SK-N-SH treated with all-trans-retinoic acid at 6 μM for 48 hours (cell line): ENCODE results near the gene CDK3.

Source experiments
- ATAC-seq: fragments of 200-7000 bp; cut with Tn5 transposase; 3 replicates; pipeline ENCODE4 v1.9.1; 2020; ENCODE audit warnings: mild to moderate bottlenecking, moderate library complexity
- ARNTL ChIP-seq: fragments of 450-650 bp; formaldehyde crosslinking; IDR thresholded peaks from 2 replicates; pipeline ENCODE4 v1.5.0; 2020; ENCODE audit warnings: low read depth, mild to moderate bottlenecking, moderate library complexity, borderline replicate concordance
- BACH2 ChIP-seq: fragments of 250-450 bp; sonication (Bioruptor Pico); IDR thresholded peaks from 2 replicates; pipeline ENCODE4 v1.9.0; 2021; ENCODE audit warnings: mild to moderate bottlenecking, borderline replicate concordance
- CSDC2 ChIP-seq: fragments of 250-450 bp; sonication (Bioruptor Pico); IDR thresholded peaks from 2 replicates; pipeline ENCODE4 v1.5.0; 2020; ENCODE audit warnings: mild to moderate bottlenecking, moderate library complexity
- ESRRG ChIP-seq: fragments of 250-450 bp; sonication (Bioruptor Pico); IDR thresholded peaks from 2 replicates; pipeline ENCODE4 v1.6.1; 2021; ENCODE audit warnings: mild to moderate bottlenecking
- GLIS3 ChIP-seq: fragments of 250-450 bp; sonication (Bioruptor Pico); IDR thresholded peaks from 2 replicates; pipeline ENCODE4 v1.5.0; 2020; ENCODE audit warnings: mild to moderate bottlenecking, moderate library complexity
- ISL1 ChIP-seq: fragments of 250-450 bp; sonication (Bioruptor Pico); IDR thresholded peaks from 2 replicates; pipeline ENCODE4 v2.1.2; 2022; ENCODE audit warnings: mild to moderate bottlenecking, moderate library complexity
- OSR1 ChIP-seq: fragments of 250-450 bp; sonication (Bioruptor Pico); IDR thresholded peaks from 2 replicates; pipeline ENCODE4 v1.8.0; 2022; ENCODE audit warnings: moderate library complexity, mild to moderate bottlenecking, inconsistent platforms
- PPARA ChIP-seq: fragments of 250-450 bp; sonication (Bioruptor Pico); IDR thresholded peaks from 2 replicates; pipeline ENCODE4 v1.5.0; 2020; ENCODE audit warnings: mild to moderate bottlenecking, borderline replicate concordance
- RARB ChIP-seq: fragments of 250-450 bp; sonication (Bioruptor Pico); IDR thresholded peaks from 2 replicates; pipeline ENCODE4 v1.8.0; 2021; ENCODE audit warnings: mild to moderate bottlenecking, moderate library complexity
- SNAI2 ChIP-seq: fragments of 250-450 bp; sonication (Bioruptor Pico); IDR thresholded peaks from 2 replicates; pipeline ENCODE4 v1.5.0; 2020; ENCODE audit warnings: mild to moderate bottlenecking, moderate library complexity
- TCF4 ChIP-seq: fragments of 250-450 bp; sonication (Bioruptor Pico); IDR thresholded peaks from 2 replicates; pipeline ENCODE4 v1.8.0; 2021; ENCODE audit warnings: mild to moderate bottlenecking, moderate library complexity, borderline replicate concordance
- ZFP3 ChIP-seq: fragments of 250-450 bp; sonication (Bioruptor Pico); IDR thresholded peaks from 2 replicates; pipeline ENCODE4 v1.5.0; 2020; ENCODE audit warnings: mild to moderate bottlenecking, moderate library complexity
- ZFP30 ChIP-seq: fragments of 450-650 bp; formaldehyde crosslinking; IDR thresholded peaks from 2 replicates; pipeline ENCODE4 v1.5.0; 2022; ENCODE audit warnings: mild to moderate bottlenecking, moderate library complexity
- ZNF565 ChIP-seq: fragments of 450-650 bp; formaldehyde crosslinking; conservative IDR thresholded peaks from 2 replicates; pipeline ENCODE4 v1.5.0; 2020; ENCODE audit warnings: low read depth, mild to moderate bottlenecking, moderate library complexity
- ZNF70 ChIP-seq: fragments of 450-650 bp; formaldehyde crosslinking; IDR thresholded peaks from 2 replicates; pipeline ENCODE4 v1.5.0; 2020; ENCODE audit warnings: mild to moderate bottlenecking, moderate library complexity
- ZNF8 ChIP-seq: fragments of 450-650 bp; formaldehyde crosslinking; IDR thresholded peaks from 2 replicates; pipeline ENCODE4 v1.5.0; 2020; ENCODE audit warnings: mild to moderate bottlenecking, moderate library complexity
- TF ChIP-seq, protein P1 (sequence below): fragments of 250-450 bp; sonication (Bioruptor Pico); IDR thresholded peaks from 2 replicates; pipeline ENCODE4 v1.5.0; 2020; ENCODE audit warnings: mild to moderate bottlenecking, moderate library complexity
- TF ChIP-seq, protein P2 (sequence below): fragments of 250-450 bp; sonication (Bioruptor Pico); IDR thresholded peaks from 2 replicates; pipeline ENCODE4 v1.8.0; 2021; ENCODE audit warnings: low read depth, mild to moderate bottlenecking, moderate library complexity, borderline replicate concordance
- TF ChIP-seq, protein P3 (sequence below): fragments of 250-450 bp; sonication (Bioruptor Pico); IDR thresholded peaks from 2 replicates; pipeline ENCODE4 v1.8.0; 2020; ENCODE audit warnings: mild to moderate bottlenecking, moderate library complexity, borderline replicate concordance

The CDK3 gene

DNA sequence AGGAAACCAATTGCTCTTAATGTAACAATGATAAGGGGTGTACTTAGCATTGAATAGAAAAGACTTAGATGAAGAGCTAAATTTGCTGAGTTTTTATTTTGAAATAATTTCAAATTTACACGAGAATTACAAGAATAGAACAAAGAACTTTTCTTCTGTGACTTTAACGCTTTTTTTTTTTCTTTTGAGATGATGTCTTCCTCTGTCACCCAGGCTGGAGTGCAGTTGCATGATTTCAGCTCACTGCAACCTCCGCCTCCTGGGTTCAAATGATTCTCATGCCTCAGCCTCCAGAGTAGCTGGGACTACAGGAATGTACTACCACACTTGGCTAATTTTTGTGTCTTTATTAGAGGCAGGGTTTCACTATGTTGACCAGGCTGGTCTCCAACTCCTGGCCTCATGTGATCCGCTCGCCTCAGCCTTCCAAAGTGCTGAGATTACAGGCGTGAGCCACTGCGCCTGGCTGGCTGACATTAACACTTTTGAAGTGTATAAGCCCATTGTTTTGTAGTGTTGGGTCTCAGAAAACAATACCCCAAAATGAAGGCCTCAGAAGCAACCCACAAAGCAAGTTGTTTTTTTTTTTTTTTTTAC lies 19.5 kb upstream of the CDK3 start (continued):
- TF ChIP-seq, protein P1, sequence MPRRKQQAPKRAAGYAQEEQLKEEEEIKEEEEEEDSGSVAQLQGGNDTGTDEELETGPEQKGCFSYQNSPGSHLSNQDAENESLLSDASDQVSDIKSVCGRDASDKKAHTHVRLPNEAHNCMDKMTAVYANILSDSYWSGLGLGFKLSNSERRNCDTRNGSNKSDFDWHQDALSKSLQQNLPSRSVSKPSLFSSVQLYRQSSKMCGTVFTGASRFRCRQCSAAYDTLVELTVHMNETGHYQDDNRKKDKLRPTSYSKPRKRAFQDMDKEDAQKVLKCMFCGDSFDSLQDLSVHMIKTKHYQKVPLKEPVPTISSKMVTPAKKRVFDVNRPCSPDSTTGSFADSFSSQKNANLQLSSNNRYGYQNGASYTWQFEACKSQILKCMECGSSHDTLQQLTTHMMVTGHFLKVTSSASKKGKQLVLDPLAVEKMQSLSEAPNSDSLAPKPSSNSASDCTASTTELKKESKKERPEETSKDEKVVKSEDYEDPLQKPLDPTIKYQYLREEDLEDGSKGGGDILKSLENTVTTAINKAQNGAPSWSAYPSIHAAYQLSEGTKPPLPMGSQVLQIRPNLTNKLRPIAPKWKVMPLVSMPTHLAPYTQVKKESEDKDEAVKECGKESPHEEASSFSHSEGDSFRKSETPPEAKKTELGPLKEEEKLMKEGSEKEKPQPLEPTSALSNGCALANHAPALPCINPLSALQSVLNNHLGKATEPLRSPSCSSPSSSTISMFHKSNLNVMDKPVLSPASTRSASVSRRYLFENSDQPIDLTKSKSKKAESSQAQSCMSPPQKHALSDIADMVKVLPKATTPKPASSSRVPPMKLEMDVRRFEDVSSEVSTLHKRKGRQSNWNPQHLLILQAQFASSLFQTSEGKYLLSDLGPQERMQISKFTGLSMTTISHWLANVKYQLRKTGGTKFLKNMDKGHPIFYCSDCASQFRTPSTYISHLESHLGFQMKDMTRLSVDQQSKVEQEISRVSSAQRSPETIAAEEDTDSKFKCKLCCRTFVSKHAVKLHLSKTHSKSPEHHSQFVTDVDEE (CRISPR knock-in tag) = no peak
- no peak for TF ChIP-seq ZNF565 (CRISPR knock-in tag)

DNA sequence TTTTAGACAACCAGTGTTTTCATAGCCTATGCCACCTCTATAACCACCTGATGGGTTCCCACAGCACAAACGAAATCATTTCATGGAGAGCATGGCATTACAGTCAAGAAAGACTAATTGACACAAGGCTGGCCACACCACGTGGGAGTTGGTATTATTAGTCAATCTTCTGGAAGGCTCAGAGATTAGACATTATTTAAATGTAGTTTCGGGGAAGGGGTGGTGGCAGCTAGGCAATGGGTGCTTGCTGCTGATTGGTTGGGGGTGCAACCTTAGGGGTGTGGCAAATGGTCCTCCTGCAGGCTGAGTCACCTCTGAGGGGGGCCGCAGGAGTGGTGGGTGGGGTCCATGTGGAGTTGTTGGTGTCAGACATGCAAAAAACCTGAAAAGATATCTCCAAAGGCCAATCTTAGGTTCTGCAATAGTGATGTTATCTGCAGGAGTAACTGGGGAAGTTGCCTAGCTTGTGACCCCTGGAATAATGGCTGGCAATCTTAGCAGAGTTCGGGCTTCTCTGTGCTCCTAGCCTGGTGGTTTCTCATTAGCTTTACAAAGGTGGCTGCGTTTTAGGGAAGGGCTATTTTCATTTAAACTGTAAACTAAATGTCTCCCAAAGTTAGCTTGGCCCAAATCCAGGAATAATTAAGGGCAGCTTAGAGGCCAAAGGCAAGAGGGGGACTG lies 17.0 kb upstream of the CDK3 start:
- ATAC-seq = no peak
- TF ChIP-seq ISL1 (CRISPR knock-in tag) = no peak
- TF ChIP-seq TCF4 (CRISPR knock-in tag) = no peak
- TF ChIP-seq ZNF70 = no peak
- TF ChIP-seq GLIS3 (CRISPR knock-in tag) = no peak
- TF ChIP-seq ESRRG (CRISPR knock-in tag) = no peak
- no peak for TF ChIP-seq PPARA
- no peak for TF ChIP-seq BACH2 (CRISPR knock-in tag)
- no peak for TF ChIP-seq CSDC2 (CRISPR knock-in tag)
- TF ChIP-seq OSR1 (CRISPR knock-in tag) = no peak
- TF ChIP-seq ZNF565 (CRISPR knock-in tag) = no peak
- TF ChIP-seq SNAI2 (CRISPR knock-in tag) = no peak

DNA sequence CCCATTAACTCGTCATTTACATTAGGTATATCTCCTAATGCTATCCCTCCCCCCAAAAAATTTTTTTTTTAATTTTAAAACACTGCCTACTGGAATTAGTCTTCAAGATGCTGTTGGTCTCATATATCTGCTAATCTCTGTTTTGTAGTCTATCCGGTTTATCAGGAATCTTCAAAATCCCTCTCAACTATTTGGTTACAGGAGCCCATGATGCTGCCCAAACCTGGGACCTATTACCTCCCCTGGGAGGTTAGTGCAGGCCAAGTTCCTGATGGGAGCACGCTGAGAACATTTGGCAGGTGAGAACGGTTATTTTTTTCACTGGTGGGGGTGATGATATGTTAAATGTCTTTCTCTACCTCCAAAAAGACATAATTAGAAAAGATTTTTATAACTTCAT lies 14.7 kb upstream of the CDK3 start:
- ATAC-seq = no peak
- TF ChIP-seq OSR1 (CRISPR knock-in tag) = no peak
- no peak for TF ChIP-seq GLIS3 (CRISPR knock-in tag)
- TF ChIP-seq ZNF8 = no peak
- no peak for TF ChIP-seq ISL1 (CRISPR knock-in tag)
- no peak for TF ChIP-seq BACH2 (CRISPR knock-in tag)
- no peak for TF ChIP-seq ZFP30
- no peak for TF ChIP-seq ZNF565 (CRISPR knock-in tag)
- TF ChIP-seq, protein P1 (CRISPR knock-in tag) = no peak
- TF ChIP-seq RARB (CRISPR knock-in tag) = no peak
- TF ChIP-seq, protein P2, sequence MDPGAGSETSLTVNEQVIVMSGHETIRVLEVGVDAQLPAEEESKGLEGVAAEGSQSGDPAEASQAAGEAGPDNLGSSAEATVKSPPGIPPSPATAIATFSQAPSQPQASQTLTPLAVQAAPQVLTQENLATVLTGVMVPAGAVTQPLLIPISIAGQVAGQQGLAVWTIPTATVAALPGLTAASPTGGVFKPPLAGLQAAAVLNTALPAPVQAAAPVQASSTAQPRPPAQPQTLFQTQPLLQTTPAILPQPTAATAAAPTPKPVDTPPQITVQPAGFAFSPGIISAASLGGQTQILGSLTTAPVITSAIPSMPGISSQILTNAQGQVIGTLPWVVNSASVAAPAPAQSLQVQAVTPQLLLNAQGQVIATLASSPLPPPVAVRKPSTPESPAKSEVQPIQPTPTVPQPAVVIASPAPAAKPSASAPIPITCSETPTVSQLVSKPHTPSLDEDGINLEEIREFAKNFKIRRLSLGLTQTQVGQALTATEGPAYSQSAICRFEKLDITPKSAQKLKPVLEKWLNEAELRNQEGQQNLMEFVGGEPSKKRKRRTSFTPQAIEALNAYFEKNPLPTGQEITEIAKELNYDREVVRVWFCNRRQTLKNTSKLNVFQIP (CRISPR knock-in tag) = no peak
- TF ChIP-seq ESRRG (CRISPR knock-in tag) = no peak
- no peak for TF ChIP-seq TCF4 (CRISPR knock-in tag)

DNA sequence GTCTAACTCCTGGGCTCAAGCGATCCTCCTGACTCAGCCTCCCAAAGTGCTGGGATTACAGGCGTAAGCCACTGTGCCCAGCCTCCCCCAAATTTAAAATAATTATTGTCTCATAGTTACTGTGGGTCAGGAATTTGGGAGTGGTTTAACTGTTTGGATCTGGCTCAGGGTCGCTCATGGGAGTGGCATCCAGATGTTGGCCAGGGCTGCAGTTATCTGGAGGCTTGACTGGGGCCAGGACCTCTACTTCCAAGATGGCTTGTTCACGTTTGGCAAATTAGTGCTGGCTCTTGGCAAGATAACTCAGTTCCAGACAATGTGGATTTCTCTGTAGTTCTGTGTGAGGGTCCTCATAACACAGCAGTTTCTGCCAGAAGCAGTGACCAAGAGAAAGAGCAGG lies 13.6 kb upstream of the CDK3 start:
- no peak for ATAC-seq
- TF ChIP-seq ZNF70 = no peak
- TF ChIP-seq RARB (CRISPR knock-in tag) = no peak
- no peak for TF ChIP-seq ISL1 (CRISPR knock-in tag)
- no peak for TF ChIP-seq ZNF8
- no peak for TF ChIP-seq ESRRG (CRISPR knock-in tag)
- TF ChIP-seq, protein P1 (CRISPR knock-in tag) = no peak
- no peak for TF ChIP-seq ARNTL (CRISPR knock-in tag)
- no peak for TF ChIP-seq GLIS3 (CRISPR knock-in tag)
- no peak for TF ChIP-seq ZFP3 (CRISPR knock-in tag)
- TF ChIP-seq, protein P3, sequence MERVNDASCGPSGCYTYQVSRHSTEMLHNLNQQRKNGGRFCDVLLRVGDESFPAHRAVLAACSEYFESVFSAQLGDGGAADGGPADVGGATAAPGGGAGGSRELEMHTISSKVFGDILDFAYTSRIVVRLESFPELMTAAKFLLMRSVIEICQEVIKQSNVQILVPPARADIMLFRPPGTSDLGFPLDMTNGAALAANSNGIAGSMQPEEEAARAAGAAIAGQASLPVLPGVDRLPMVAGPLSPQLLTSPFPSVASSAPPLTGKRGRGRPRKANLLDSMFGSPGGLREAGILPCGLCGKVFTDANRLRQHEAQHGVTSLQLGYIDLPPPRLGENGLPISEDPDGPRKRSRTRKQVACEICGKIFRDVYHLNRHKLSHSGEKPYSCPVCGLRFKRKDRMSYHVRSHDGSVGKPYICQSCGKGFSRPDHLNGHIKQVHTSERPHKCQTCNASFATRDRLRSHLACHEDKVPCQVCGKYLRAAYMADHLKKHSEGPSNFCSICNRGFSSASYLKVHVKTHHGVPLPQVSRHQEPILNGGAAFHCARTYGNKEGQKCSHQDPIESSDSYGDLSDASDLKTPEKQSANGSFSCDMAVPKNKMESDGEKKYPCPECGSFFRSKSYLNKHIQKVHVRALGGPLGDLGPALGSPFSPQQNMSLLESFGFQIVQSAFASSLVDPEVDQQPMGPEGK = no peak
- TF ChIP-seq, protein P2 (CRISPR knock-in tag) = no peak
